ENCODE measurements around the gene MPDU1. TPM values are rescaled to one million over a fixed set of nuclear protein-coding genes. Genes with fewer than 3 reads are reported as not detected.
A peak's percentile ranks its signal among the peaks of the same experiment; 100 is the strongest.

Gene MPDU1
- total RNA-seq, 1 experiment from 2014 or later: 50.9 TPM

- TF ChIP-seq REST (IDR thresholded peaks at IDR 0.05; ENCODE audit: low read depth) (no peak), RAD21 (IDR thresholded peaks at IDR 0.05; ENCODE audit: low read depth) (no peak)
- TF ChIP-seq, protein P1, sequence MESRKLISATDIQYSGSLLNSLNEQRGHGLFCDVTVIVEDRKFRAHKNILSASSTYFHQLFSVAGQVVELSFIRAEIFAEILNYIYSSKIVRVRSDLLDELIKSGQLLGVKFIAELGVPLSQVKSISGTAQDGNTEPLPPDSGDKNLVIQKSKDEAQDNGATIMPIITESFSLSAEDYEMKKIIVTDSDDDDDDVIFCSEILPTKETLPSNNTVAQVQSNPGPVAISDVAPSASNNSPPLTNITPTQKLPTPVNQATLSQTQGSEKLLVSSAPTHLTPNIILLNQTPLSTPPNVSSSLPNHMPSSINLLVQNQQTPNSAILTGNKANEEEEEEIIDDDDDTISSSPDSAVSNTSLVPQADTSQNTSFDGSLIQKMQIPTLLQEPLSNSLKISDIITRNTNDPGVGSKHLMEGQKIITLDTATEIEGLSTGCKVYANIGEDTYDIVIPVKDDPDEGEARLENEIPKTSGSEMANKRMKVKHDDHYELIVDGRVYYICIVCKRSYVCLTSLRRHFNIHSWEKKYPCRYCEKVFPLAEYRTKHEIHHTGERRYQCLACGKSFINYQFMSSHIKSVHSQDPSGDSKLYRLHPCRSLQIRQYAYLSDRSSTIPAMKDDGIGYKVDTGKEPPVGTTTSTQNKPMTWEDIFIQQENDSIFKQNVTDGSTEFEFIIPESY (IDR thresholded peaks at IDR 0.05; ENCODE audit: extremely low read depth, insufficient replicate concordance, low read length): no peak
Observed at GRCh38 chr17:7570351-7570750, 13.3 kb upstream of the MPDU1 start (continued).

DNA sequence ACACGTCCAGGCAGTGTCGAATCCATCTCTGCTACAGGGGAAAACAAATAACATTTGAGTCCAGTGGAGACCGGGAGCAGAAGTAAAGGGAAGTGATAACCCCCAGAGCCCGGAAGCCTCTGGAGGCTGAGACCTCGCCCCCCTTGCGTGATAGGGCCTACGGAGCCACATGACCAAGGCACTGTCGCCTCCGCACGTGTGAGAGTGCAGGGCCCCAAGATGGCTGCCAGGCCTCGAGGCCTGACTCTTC lies 11.4 kb upstream of the MPDU1 start:
- DNase-seq (ENCODE audit: low read depth, low spot score) (no peak), ATAC-seq (no peak)
- intact Hi-C loops (cut with micrococcal nuclease): no loop called here
- Histone ChIP-seq H3K9me2 (ENCODE audit: insufficient read depth) (no peaks in the 10 kb centered on the region), H3K79me2 (ENCODE audit: insufficient read depth, low read length) (peaks cover 67% of the 10 kb centered on the region), H2AFZ (ENCODE audit: low read depth, low read length, poor library complexity, severe bottlenecking) (no peak overlapping the region), H3K27ac (ENCODE audit: low read depth, low read length) (peak overlapping the region; percentile 83), H3K9me3 (ENCODE audit: control insufficient read depth in 1 of 2, insufficient read depth in 1 of 2, low read depth in 1 of 2, low read length in 2 of 2) (no peaks in the 10 kb centered on the region), H3K27me3 (ENCODE audit: insufficient read depth, low read length) (no peaks in the 10 kb centered on the region), H3K4me2 (ENCODE audit: low read length) (peak overlapping the region; percentile 87), H3K4me3 (replicated peaks in 1 of 2; ENCODE audit: low read depth in 1 of 2, low read length in 2 of 2) (peak overlapping the region; percentile 48 to 62), H3K4me1 (ENCODE audit: control insufficient read depth in 1 of 2, insufficient read depth in 2 of 2, low read length in 2 of 2) (peaks cover 5 to 53% of the 10 kb centered on the region in 2 experiments; a peak in 3 of 4 replicates), H3K36me3 (ENCODE audit: control insufficient read depth in 1 of 2, insufficient read depth in 2 of 2, low read length in 2 of 2) (peaks cover 35 to 70% of the 10 kb centered on the region in 2 experiments), H3K9ac (ENCODE audit: low read length) (peak overlapping the region; percentile 70), H4K20me1 (ENCODE audit: insufficient read depth) (peaks cover 27% of the 10 kb centered on the region; the same call in 1 of the 2 replicates)
- CTCF ChIA-PET: interaction anchor here (1.1 kb wide), 1 partner anchor 12 kb away, joined by 3 read pairs; the partner anchor contains the start of gene MPDU1
- TF ChIP-seq CBX3 (IDR thresholded peaks at IDR 0.05; ENCODE audit: low read depth): 0 out of 2 replicates have a peak, but pooled peaks have one; percentile 70
- no peak for TF ChIP-seq EZH2phosphoT487 (IDR thresholded peaks at IDR 0.05; ENCODE audit: borderline replicate concordance)
- TF ChIP-seq JUND (IDR thresholded peaks at IDR 0.05): no peak
- TF ChIP-seq YY1 (IDR thresholded peaks at IDR 0.05; ENCODE audit: extremely low read depth, insufficient replicate concordance, low read depth, low read length): peak; percentile 96
- TF ChIP-seq, protein P2, sequence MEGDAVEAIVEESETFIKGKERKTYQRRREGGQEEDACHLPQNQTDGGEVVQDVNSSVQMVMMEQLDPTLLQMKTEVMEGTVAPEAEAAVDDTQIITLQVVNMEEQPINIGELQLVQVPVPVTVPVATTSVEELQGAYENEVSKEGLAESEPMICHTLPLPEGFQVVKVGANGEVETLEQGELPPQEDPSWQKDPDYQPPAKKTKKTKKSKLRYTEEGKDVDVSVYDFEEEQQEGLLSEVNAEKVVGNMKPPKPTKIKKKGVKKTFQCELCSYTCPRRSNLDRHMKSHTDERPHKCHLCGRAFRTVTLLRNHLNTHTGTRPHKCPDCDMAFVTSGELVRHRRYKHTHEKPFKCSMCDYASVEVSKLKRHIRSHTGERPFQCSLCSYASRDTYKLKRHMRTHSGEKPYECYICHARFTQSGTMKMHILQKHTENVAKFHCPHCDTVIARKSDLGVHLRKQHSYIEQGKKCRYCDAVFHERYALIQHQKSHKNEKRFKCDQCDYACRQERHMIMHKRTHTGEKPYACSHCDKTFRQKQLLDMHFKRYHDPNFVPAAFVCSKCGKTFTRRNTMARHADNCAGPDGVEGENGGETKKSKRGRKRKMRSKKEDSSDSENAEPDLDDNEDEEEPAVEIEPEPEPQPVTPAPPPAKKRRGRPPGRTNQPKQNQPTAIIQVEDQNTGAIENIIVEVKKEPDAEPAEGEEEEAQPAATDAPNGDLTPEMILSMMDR (IDR thresholded peaks at IDR 0.05 in 2 of 3, conservative IDR thresholded peaks at IDR 0.05 in 1 of 3; ENCODE audit: borderline replicate concordance in 1 of 3, insufficient read depth in 1 of 3, low read depth in 2 of 3, low read length in 2 of 3): no peak
- no peak for TF ChIP-seq POLR2A (IDR thresholded peaks at IDR 0.05; ENCODE audit: borderline replicate concordance, extremely low read depth, insufficient read depth, insufficient read length)
- no peak for TF ChIP-seq SP1 (IDR thresholded peaks at IDR 0.05; ENCODE audit: low read depth)
- TF ChIP-seq TCF7L2 (IDR thresholded peaks at IDR 0.05; ENCODE audit: borderline replicate concordance, extremely low read depth, insufficient read depth, insufficient read length): no peak
- TF ChIP-seq, protein P3, sequence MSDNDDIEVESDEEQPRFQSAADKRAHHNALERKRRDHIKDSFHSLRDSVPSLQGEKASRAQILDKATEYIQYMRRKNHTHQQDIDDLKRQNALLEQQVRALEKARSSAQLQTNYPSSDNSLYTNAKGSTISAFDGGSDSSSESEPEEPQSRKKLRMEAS (IDR thresholded peaks at IDR 0.05): peak; percentile 100
- TF ChIP-seq ELF1 (IDR thresholded peaks at IDR 0.05; ENCODE audit: borderline replicate concordance, low read depth): peak; percentile 89; the same call in 1 of the 2 replicates
- TF ChIP-seq SIN3A (IDR thresholded peaks at IDR 0.05; ENCODE audit: low read depth): peak; percentile 94
- TF ChIP-seq SRF (IDR thresholded peaks at IDR 0.05; ENCODE audit: low read depth): no peak
- peak; percentile 74 for TF ChIP-seq EGR1 (IDR thresholded peaks at IDR 0.05; ENCODE audit: low read depth)
- POLR2A ChIA-PET: interaction anchor here (1.1 to 2.6 kb wide), 3 partner anchors 11 to 115 kb away, joined by 4 to 13 read pairs (median 4); partner anchors contain the start of genes MPDU1, TP53 and WRAP53
- RAD21 ChIA-PET (ENCODE audit: low non-redundant PET in 1 of 2, low total read pairs in 2 of 2, uncharacterized antibody in 2 of 2, unreplicated experiment in 2 of 2): interaction anchor here in 1 of 2 experiments (1.1 kb wide), 1 partner anchor 12 kb away, joined by 3 read pairs; no protein-coding TSS in a partner anchor
- no TSS peak for BruUV-seq (replicated peaks)

Data from HCT116 (cell line).